Measurements from ENCODE around the gene SOHLH1. TPM values are rescaled to one million over a fixed set of nuclear protein-coding genes. Genes with fewer than 3 reads are reported as not detected.

SOHLH1 gene
- total RNA-seq, 1 donor from 2014 or later, result not detected

GRCh38 chr9:135657416-135657815 is 41.9 kb downstream of the SOHLH1 start:
- Mint-ChIP-seq H3K9me3 (no peaks in the 10 kb centered on the region), H3K4me1 (no peaks in the 10 kb centered on the region), H3K36me3 (ENCODE audit: low read depth) (no peaks in the 10 kb centered on the region), H3K4me3 (no peak overlapping the region), H3K27me3 (no peaks in the 10 kb centered on the region), H3K27ac (no peak overlapping the region)
- ATAC-seq (ENCODE audit: low read depth), result no peak
- intact Hi-C loops (cut with micrococcal nuclease), result no loop called here
- CTCF ChIA-PET, result no interaction called here
- DNase-seq, result no peak
- TF ChIP-seq CTCF (IDR thresholded peaks at IDR 0.05), result no peak
- POLR2A ChIA-PET, result no interaction called here

GRCh38 chr9:135655317-135655716 is 44.0 kb downstream of the SOHLH1 start:
- no peaks in the 10 kb centered on the region for H3K36me3 Mint-ChIP-seq (ENCODE audit: low read depth)
- H3K4me1 Mint-ChIP-seq, result no peaks in the 10 kb centered on the region
- ChIA-PET CTCF (no interaction called here), POLR2A (no interaction called here)
- no peaks in the 10 kb centered on the region for H3K27me3 Mint-ChIP-seq
- intact Hi-C loops (cut with micrococcal nuclease), result no loop called here
- DNase-seq (no peak), ATAC-seq (ENCODE audit: low read depth) (no peak)
- H3K27ac Mint-ChIP-seq, result no peak overlapping the region
- no peak overlapping the region for H3K4me3 Mint-ChIP-seq
- no peak for TF ChIP-seq CTCF (IDR thresholded peaks at IDR 0.05)
- peaks cover 2% of the 10 kb centered on the region for H3K9me3 Mint-ChIP-seq

GRCh38 chr9:135650408-135650807 is 48.9 kb downstream of the SOHLH1 start:
- no peak for DNase-seq
- intact Hi-C loops (cut with micrococcal nuclease), result no loop called here
- H3K4me1 Mint-ChIP-seq, result no peaks in the 10 kb centered on the region
- H3K9me3 Mint-ChIP-seq, result peaks cover 25% of the 10 kb centered on the region
- H3K36me3 Mint-ChIP-seq (ENCODE audit: low read depth), result peaks cover 3% of the 10 kb centered on the region
- ChIA-PET POLR2A (no interaction called here), CTCF (no interaction called here)
- no peaks in the 10 kb centered on the region for H3K27me3 Mint-ChIP-seq
- no peak overlapping the region for H3K4me3 Mint-ChIP-seq
- TF ChIP-seq CTCF (IDR thresholded peaks at IDR 0.05), result no peak
- no peak for ATAC-seq (ENCODE audit: low read depth)
- H3K27ac Mint-ChIP-seq, result no peak overlapping the region

- POLR2A ChIA-PET, result no interaction called here
- H3K4me3 Mint-ChIP-seq, result no peak overlapping the region
- ATAC-seq (ENCODE audit: low read depth) (no peak), DNase-seq (no peak)
- TF ChIP-seq CTCF (IDR thresholded peaks at IDR 0.05), result no peak
- CTCF ChIA-PET, result no interaction called here
- H3K4me1 Mint-ChIP-seq, result no peaks in the 10 kb centered on the region
- H3K36me3 Mint-ChIP-seq (ENCODE audit: low read depth), result peaks cover 6% of the 10 kb centered on the region
- H3K27ac Mint-ChIP-seq, result no peak overlapping the region
- H3K9me3 Mint-ChIP-seq, result peaks cover 33% of the 10 kb centered on the region
- no peaks in the 10 kb centered on the region for H3K27me3 Mint-ChIP-seq
- intact Hi-C loops (cut with micrococcal nuclease), result no loop called here
Observed at GRCh38 chr9:135649508-135649907, 49.8 kb downstream of the SOHLH1 start.

GRCh38 chr9:135648494-135649410 is 50.5 kb downstream of the SOHLH1 start:
- POLR2A ChIA-PET, result no interaction called here
- DNase-seq, result no peak
- Mint-ChIP-seq H3K27ac (no peak overlapping the region), H3K36me3 (ENCODE audit: low read depth) (peaks cover 6% of the 10 kb centered on the region), H3K27me3 (no peaks in the 10 kb centered on the region), H3K9me3 (peaks cover 38% of the 10 kb centered on the region), H3K4me3 (no peak overlapping the region), H3K4me1 (no peaks in the 10 kb centered on the region)
- CTCF ChIA-PET, result no interaction called here
- no peak for ATAC-seq (ENCODE audit: low read depth)
- intact Hi-C loops (cut with micrococcal nuclease), result no loop called here
- no peak for TF ChIP-seq CTCF (IDR thresholded peaks at IDR 0.05)
